C4-2B (cell line): ENCODE results near the gene FAM174A.

ENCODE experiments used
- CTCF ChIP-seq: fragments of 450-650 bp; conservative IDR thresholded peaks from 2 replicates; pipeline ENCODE4 v1.5.1; 2017; ENCODE audit warnings: mild to moderate bottlenecking
- ZFX ChIP-seq: fragments of 450-650 bp; IDR thresholded peaks from 2 replicates; pipeline ENCODE4 v1.6.1; 2017

DNA sequence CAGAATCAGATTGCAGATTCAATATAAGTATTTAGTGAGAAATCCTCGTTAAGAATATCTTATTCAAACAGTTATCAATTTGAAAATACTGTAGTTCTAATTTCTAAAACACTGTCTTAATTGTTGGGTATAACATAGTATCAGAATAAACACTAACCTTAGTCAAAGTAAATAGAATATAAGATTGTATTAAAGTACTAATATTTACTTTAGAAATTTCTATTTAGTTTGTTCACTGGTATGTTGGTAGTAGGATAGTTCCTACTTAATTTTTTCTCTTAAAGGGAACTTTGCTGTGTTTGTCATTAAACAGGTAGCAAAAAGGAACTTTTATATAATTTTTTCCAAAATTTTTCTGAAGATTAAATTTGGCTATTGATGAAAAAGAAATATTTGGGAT, 42.3 kb downstream of the FAM174A start:
- no peak for TF ChIP-seq CTCF
- TF ChIP-seq ZFX = no peak
